Measurements from ENCODE around the gene GPD1L. TPM values are rescaled to one million over a fixed set of nuclear protein-coding genes. Genes with fewer than 3 reads are reported as not detected.
A peak's percentile ranks its signal among the peaks of the same experiment; 100 is the strongest.

The GPD1L gene
- total and polyA plus RNA-seq, 7 donors, result 28.2 to 135 (median 101) TPM

DNA sequence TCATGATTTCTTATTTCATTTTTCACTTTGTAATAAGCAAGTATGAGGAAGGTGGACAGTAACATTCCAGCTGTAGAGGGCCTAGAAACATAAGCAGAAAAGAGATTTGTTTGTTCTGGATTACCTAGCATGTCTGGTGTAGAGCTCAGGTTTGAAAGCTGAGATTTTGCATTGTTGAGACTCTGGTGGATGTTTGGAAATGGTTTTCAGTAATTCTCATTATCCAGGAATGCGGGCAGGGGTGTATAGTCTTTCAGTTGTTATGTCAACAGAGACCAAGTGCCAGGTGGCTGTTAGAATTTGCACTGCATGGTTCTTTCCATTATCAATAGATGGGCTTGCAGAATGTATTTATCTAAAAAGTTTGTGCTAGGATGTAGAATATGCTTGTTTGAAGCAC lies 10.9 kb downstream of the GPD1L start:
- H3K27ac ChIP-seq, result no peak overlapping the region
- H3K4me1 ChIP-seq, result peaks cover 65% of the 10 kb centered on the region
- DNase-seq (no peak), ATAC-seq (peak in 2 of 4 donors; percentile 19 to 47)
- no peaks in the 10 kb centered on the region for H3K27me3 ChIP-seq (ENCODE audit: insufficient read depth in 3 of 3, low read length in 2 of 3)
- peaks cover 0 to 5% of the 10 kb centered on the region in 2 donors for H3K36me3 ChIP-seq (ENCODE audit: insufficient read depth in 1 of 2, low read depth in 1 of 2)
- TF ChIP-seq, protein P1, sequence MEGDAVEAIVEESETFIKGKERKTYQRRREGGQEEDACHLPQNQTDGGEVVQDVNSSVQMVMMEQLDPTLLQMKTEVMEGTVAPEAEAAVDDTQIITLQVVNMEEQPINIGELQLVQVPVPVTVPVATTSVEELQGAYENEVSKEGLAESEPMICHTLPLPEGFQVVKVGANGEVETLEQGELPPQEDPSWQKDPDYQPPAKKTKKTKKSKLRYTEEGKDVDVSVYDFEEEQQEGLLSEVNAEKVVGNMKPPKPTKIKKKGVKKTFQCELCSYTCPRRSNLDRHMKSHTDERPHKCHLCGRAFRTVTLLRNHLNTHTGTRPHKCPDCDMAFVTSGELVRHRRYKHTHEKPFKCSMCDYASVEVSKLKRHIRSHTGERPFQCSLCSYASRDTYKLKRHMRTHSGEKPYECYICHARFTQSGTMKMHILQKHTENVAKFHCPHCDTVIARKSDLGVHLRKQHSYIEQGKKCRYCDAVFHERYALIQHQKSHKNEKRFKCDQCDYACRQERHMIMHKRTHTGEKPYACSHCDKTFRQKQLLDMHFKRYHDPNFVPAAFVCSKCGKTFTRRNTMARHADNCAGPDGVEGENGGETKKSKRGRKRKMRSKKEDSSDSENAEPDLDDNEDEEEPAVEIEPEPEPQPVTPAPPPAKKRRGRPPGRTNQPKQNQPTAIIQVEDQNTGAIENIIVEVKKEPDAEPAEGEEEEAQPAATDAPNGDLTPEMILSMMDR (IDR thresholded peaks at IDR 0.05), result no peak
- no peaks in the 10 kb centered on the region for H3K9me3 ChIP-seq
- H3K4me3 ChIP-seq, result no peak overlapping the region
- 30 to 41% (median 33%) methylated on average over 1 of the region's 1 CpG for WGBS, 3 donors
- intact Hi-C loops (cut with DNase I), result loop anchor here in 1 of 2 donors (5.0 kb wide), 1 partner anchor 80 kb away; no protein-coding TSS in a partner anchor

DNA sequence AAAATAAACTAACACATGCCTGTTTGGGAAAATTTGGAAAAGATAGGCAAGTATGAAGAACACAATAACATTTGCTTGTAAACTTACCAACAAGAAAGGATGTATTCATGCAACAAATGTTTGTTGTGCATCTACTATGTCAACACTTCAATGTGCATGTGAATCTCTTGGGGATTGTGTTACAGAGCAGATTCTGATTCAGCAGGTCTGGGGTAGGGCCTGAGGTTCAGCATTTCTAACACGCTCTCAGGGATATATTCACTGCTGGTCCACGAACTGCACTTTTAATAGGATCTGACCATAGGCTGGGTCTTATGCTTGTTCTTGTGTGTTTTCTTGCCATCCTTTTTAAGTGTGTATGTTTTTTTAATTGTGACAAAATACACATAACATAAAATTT lies 11.8 kb downstream of the GPD1L start:
- TF ChIP-seq, protein P1 (IDR thresholded peaks at IDR 0.05), result no peak
- intact Hi-C loops (cut with DNase I), result loop anchor here in 1 of 2 donors (5.0 kb wide), 1 partner anchor 81 kb away; no protein-coding TSS in a partner anchor
- Histone ChIP-seq H3K4me1 (peaks cover 57% of the 10 kb centered on the region), H3K27ac (no peak overlapping the region), H3K9me3 (no peaks in the 10 kb centered on the region), H3K4me3 (no peak overlapping the region), H3K36me3 (ENCODE audit: insufficient read depth in 1 of 2, low read depth in 1 of 2) (peaks cover 0 to 5% of the 10 kb centered on the region in 2 donors), H3K27me3 (ENCODE audit: insufficient read depth in 3 of 3, low read length in 2 of 3) (no peaks in the 10 kb centered on the region)
- ATAC-seq (peak in 2 of 4 donors; percentile 40 to 80), DNase-seq (no peak)
- WGBS, 3 donors, result 45 to 79% (median 69%) methylated on average over 2 of the region's 2 CpGs

DNA sequence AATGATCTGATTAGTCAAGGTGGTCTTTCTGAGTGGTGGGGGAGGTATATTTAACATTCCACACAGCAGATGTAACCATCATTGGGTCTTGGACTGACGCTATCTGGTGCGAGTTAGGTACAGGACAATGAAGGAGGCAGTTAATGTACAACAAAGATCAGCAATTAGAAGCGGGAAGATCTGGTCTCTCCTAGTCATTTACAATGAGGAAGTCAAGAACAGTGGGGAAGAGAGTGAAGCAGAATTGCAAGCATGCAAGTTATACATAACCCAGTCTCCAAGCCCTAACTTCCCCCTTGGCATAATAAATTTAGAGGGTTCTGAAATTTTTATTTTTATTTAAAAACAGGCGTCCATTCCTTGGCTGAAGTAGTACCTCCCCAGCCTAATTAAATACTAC lies 14.1 kb downstream of the GPD1L start:
- Histone ChIP-seq H3K9me3 (no peaks in the 10 kb centered on the region), H3K27me3 (ENCODE audit: insufficient read depth in 3 of 3, low read length in 2 of 3) (no peaks in the 10 kb centered on the region), H3K36me3 (ENCODE audit: insufficient read depth in 1 of 2, low read depth in 1 of 2) (no peaks in the 10 kb centered on the region), H3K4me1 (peaks cover 47% of the 10 kb centered on the region), H3K27ac (no peak overlapping the region), H3K4me3 (no peak overlapping the region)
- ATAC-seq, result no peak
- WGBS, 3 donors, result 86 to 93% (median 87%) methylated on average over 4 of the region's 4 CpGs
- intact Hi-C loops (cut with DNase I), result no loop called here
- DNase-seq, result no peak
- TF ChIP-seq, protein P1 (IDR thresholded peaks at IDR 0.05), result no peak

DNA sequence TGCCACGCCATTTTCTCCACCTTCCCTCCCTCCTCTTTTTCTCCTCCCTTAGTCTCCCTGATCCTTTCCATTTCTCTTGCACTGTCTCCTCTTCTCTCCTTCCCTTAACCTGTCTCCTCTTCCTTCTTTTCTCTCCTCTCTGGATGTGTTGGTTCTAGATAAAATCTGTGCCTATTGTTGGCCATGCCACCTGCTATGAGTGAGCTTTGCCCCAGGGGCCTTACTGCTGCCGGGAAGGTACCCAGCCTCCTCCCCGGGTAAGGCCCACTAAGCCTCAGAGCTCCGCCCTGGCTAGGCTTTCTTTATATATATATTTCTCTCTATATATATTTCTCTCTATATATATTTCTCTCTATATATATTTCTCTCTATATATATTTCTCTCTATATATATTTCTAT lies 14.7 kb downstream of the GPD1L start:
- intact Hi-C loops (cut with DNase I), result no loop called here
- ATAC-seq, result no peak
- no peak overlapping the region for H3K27ac ChIP-seq
- 65 to 84% (median 75%) methylated on average over 3 to 4 of the region's 4 CpGs for WGBS, 3 donors
- H3K27me3 ChIP-seq (ENCODE audit: insufficient read depth in 3 of 3, low read length in 2 of 3), result no peaks in the 10 kb centered on the region
- TF ChIP-seq, protein P1 (IDR thresholded peaks at IDR 0.05), result no peak
- peaks cover 48% of the 10 kb centered on the region for H3K4me1 ChIP-seq
- H3K4me3 ChIP-seq, result no peak overlapping the region
- no peaks in the 10 kb centered on the region for H3K36me3 ChIP-seq (ENCODE audit: insufficient read depth in 1 of 2, low read depth in 1 of 2)
- H3K9me3 ChIP-seq, result no peaks in the 10 kb centered on the region
- DNase-seq, result no peak

DNA sequence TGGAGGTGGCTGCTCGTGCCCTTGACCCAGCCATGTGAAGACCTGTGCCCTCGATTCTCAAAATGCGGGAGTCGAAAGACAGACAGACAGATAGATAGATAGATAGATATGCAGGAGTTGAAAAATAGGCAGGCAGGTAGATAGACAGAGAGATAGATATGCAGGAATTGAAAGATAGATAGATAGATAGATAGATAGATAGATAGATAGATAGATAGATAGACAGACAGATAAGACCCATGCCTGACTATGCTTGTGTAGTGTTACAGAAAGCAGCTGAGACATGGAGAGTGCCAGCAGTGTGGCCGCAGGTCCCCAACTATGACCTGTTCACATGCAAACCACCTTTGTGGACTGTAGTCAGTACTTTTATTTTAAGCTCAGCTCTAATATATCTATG lies 17.2 kb downstream of the GPD1L start:
- no peak overlapping the region for H3K4me3 ChIP-seq
- TF ChIP-seq, protein P1 (IDR thresholded peaks at IDR 0.05), result no peak
- no peaks in the 10 kb centered on the region for H3K27me3 ChIP-seq (ENCODE audit: insufficient read depth in 3 of 3, low read length in 2 of 3)
- no peak for ATAC-seq
- peaks cover 46% of the 10 kb centered on the region for H3K4me1 ChIP-seq
- peaks cover 0 to 4% of the 10 kb centered on the region in 2 donors for H3K36me3 ChIP-seq (ENCODE audit: insufficient read depth in 1 of 2, low read depth in 1 of 2)
- no peak for DNase-seq
- 91% methylated on average over 5 of the region's 5 CpGs for WGBS, 3 donors
- H3K27ac ChIP-seq, result no peak overlapping the region
- intact Hi-C loops (cut with DNase I), result no loop called here
- no peaks in the 10 kb centered on the region for H3K9me3 ChIP-seq
